Breast epithelium (tissue), 3 donors: ENCODE data around the gene CXXC5.

ENCODE experiments used
- POLR2A ChIP-seq: fragments of 450-650 bp; IDR thresholded peaks from one replicate; pipeline ENCODE4 v1.6.1; 2016; ENCODE audit warnings: antibody characterized with exemption, mild to moderate bottlenecking, moderate library complexity
- TF ChIP-seq, protein P1 (sequence below), 3 donors: fragments of 450-650 bp; IDR thresholded peaks; one replicate each; pipeline ENCODE4 v1.5.1; 2016 to 2017; ENCODE audit warnings: antibody characterized with exemption in 3 of 3, mild to moderate bottlenecking in 3 of 3, moderate library complexity in 3 of 3

DNA sequence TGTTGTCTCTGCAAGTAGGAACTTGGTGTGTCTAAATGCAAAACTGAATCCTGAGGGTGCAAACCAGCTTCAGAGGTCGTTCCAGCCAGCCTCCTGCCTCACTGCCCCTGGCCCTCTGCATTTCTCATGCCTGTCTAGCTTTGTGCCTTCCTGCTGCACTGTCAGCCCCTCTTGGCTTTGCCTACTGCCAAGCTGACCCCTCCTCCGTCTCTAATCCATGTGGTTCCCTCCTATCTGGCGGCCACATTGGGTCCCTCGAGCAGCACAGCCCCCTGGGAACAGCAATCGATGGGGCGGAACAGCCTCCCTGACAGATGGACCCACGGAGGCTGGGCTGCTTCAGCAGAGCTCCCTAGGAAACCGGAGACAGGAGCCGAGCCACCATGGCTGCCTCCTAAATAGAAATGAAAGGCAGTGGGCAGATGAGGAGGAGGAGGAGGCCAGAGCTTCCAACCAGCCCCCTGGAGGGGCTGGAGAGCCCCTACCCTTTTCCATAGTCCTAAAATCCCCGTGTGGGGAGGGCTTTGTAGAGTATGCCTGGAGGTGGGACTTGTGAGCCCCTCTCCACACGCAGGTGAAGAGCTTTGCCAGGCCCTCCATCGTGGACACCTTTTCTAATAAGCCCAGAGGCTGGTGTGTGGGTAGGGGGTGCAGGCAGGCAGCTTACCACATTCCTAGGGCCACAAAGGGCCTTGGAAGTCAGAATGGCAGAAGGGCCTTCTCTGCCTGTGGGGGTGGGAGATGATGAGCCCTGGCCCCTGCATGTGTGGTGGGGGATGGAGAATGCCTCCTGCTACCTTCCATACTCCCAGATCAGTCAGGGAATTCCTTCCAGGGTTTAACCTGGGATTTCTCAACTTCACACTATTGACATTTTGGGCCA lies 9.2 kb upstream of the CXXC5 start:
- no peak for TF ChIP-seq POLR2A
- TF ChIP-seq, protein P1, sequence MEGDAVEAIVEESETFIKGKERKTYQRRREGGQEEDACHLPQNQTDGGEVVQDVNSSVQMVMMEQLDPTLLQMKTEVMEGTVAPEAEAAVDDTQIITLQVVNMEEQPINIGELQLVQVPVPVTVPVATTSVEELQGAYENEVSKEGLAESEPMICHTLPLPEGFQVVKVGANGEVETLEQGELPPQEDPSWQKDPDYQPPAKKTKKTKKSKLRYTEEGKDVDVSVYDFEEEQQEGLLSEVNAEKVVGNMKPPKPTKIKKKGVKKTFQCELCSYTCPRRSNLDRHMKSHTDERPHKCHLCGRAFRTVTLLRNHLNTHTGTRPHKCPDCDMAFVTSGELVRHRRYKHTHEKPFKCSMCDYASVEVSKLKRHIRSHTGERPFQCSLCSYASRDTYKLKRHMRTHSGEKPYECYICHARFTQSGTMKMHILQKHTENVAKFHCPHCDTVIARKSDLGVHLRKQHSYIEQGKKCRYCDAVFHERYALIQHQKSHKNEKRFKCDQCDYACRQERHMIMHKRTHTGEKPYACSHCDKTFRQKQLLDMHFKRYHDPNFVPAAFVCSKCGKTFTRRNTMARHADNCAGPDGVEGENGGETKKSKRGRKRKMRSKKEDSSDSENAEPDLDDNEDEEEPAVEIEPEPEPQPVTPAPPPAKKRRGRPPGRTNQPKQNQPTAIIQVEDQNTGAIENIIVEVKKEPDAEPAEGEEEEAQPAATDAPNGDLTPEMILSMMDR (IDR thresholded peaks at IDR 0.05) = no peak
